AG09319 (cell line): Measurements from ENCODE around the gene ASCC1.

Experiments used
- DNase-seq: peaks from one replicate; pipeline ENCODE4 v3.0.0-alpha.2; 2010; ENCODE audit warnings: low read depth; ENCODE audit errors: extremely low read depth
- TF ChIP-seq, protein P1 (sequence below): IDR thresholded peaks from 2 replicates; pipeline ENCODE4 v1.5.1; 2011; ENCODE audit warnings: low read depth, mild to moderate bottlenecking, inconsistent platforms, low read length, moderate library complexity

ASCC1 gene

GRCh38 chr10:72173262-72173618, 42.8 kb downstream of the ASCC1 start:
- no peak for DNase-seq

DNA sequence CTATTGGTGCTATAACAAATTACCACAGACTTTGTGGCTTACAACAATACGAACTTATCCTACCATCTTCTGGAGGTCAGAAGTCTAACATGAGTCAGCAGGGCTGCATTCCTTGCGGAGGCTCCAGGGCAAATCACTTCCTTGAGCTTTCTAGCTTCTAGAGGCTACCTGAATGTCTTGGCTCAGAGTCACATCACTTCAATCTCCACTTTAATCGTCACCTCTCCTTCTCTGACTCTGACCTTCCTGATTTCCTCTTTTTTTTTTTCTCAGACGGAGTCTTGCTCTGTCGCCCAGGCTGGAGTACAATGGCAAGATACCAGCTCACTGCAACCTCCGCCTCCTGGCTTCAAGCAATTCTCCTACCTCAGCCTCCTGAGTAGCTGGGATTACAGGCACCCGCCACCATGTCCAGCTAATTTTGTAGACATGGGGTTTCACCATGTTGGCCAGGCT, 44.9 kb downstream of the ASCC1 start:
- DNase-seq, result no peak
- TF ChIP-seq, protein P1, sequence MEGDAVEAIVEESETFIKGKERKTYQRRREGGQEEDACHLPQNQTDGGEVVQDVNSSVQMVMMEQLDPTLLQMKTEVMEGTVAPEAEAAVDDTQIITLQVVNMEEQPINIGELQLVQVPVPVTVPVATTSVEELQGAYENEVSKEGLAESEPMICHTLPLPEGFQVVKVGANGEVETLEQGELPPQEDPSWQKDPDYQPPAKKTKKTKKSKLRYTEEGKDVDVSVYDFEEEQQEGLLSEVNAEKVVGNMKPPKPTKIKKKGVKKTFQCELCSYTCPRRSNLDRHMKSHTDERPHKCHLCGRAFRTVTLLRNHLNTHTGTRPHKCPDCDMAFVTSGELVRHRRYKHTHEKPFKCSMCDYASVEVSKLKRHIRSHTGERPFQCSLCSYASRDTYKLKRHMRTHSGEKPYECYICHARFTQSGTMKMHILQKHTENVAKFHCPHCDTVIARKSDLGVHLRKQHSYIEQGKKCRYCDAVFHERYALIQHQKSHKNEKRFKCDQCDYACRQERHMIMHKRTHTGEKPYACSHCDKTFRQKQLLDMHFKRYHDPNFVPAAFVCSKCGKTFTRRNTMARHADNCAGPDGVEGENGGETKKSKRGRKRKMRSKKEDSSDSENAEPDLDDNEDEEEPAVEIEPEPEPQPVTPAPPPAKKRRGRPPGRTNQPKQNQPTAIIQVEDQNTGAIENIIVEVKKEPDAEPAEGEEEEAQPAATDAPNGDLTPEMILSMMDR, result no peak

More at GRCh38 chr10:72173262-72173618, 42.8 kb downstream of the ASCC1 start:
- TF ChIP-seq, protein P1, result no peak

DNA sequence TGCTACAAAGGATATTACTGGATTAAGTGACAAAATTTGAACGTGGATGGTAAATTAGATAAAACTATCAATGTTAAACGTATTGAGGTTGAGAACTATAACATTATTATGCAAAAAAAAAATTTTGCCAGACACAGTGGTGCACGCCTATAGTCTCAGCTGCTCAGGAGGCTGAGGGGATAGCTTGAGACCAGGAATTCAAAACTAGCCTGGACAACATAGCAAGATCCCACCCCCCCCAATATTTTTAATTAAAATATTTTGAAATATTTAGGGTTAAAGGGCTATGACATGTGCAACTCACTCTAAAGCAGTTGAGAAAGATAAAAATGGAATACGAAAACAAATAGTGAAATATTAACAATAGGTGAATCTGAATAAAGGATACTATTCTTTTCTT, 45.3 kb downstream of the ASCC1 start:
- TF ChIP-seq, protein P1, result no peak
- no peak for DNase-seq

DNA sequence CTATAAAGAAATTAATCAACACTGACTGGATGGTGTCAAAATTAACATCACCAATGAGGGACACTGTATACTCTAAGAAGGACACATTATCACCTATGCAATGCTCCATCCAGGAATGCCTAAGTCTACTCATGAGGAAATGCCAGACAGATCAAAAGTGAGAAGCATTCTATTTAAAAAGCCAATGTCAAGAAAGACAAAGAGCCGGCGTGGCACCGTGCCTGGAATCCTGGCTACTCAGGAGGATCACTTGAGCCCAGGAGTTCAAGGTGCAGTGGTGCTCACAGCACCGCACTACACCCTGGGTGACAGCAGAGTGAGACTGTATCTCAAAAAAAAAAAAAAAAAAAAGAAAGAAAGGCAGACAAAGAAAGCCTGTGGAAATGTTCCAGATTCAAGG, 45.8 kb downstream of the ASCC1 start:
- DNase-seq, result no peak
- TF ChIP-seq, protein P1, result no peak

DNA sequence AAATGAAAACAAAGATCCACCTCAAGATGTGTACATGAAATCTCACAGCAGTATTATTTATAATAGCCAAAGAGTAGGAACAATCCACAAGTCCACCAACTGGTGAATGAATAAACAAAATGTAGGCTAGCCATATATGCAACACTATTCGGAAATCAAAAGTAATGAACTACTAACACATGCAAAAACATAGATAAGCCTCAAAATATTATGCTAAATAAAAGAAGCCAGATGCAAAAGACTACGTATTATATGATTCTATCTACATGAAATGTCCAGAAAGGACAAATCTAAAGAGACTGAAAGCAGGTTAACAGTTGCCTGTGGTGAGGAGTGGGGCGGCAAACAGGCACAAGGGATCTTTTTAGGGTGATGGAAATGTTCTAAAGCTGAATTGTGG, 49.0 kb downstream of the ASCC1 start:
- TF ChIP-seq, protein P1, result no peak
- DNase-seq, result no peak

GRCh38 chr10:72164617-72165016, 51.5 kb downstream of the ASCC1 start:
- TF ChIP-seq, protein P1, result no peak
- DNase-seq, result no peak

DNA sequence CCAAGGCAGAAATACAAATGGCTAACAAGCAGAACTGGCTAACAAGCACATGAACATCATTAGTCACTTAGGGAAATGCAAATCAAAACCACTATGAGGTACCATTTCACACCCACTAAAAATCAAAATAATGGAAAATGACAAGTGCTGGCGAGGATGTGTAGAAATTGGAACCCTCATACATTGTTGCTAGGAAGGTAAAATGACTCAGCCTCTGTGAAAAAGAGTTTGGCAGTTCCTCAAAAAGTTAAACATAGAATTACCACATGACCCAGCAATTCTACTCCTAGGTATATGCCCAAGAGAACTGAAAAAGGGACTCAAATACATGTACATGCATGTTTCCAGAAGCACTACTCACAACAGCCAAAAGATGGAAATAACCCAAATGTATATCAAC, 53.1 kb downstream of the ASCC1 start:
- TF ChIP-seq, protein P1, result no peak

More for the DNA sequence above, 53.1 kb downstream of the ASCC1 start:
- peak; percentile 63 for DNase-seq
